ENCODE results near the gene RNU1-1. TPM values are rescaled to one million over a fixed set of nuclear protein-coding genes. Genes with fewer than 3 reads are reported as not detected.
A peak's percentile ranks its signal among the peaks of the same experiment; 100 is the strongest.
"Not testable (repeated sequence)": the region's sequence is repeated elsewhere in the genome, so short reads cannot be mapped to it uniquely, and the experiment has no call there.

RNU1-1 gene
- total RNA-seq, 2 donors from 2014 or later, result 2,483 to 3,611 TPM

GRCh38 chr1:16478091-16478490, 36.0 kb downstream of the RNU1-1 start:
- H3K36me3 Mint-ChIP-seq (ENCODE audit: low read depth), result peaks cover 53% of the 10 kb centered on the region
- H3K9me3 Mint-ChIP-seq, result no peaks in the 10 kb centered on the region
- H3K36me3 ChIP-seq (ENCODE audit: control insufficient read depth, insufficient read depth, low read length), result peaks cover 24% of the 10 kb centered on the region
- H3K9ac ChIP-seq (ENCODE audit: extremely low read depth, low read length, poor library complexity, severe bottlenecking), result no peak overlapping the region
- no peak overlapping the region for H3K4me3 Mint-ChIP-seq
- H3K27ac ChIP-seq (ENCODE audit: low read depth, low read length), result no peak overlapping the region
- no peak overlapping the region for H3K27ac Mint-ChIP-seq
- no peaks in the 10 kb centered on the region for H3K27me3 ChIP-seq (ENCODE audit: control insufficient read depth, insufficient read depth, low read length, poor library complexity, severe bottlenecking)
- DNase-seq, result no peak
- no peak overlapping the region for H3K4me3 ChIP-seq (ENCODE audit: low read length)
- H3K27me3 Mint-ChIP-seq (ENCODE audit: insufficient read depth), result no peaks in the 10 kb centered on the region
- H3K4me1 ChIP-seq (ENCODE audit: control insufficient read depth, insufficient read depth, low read length), result no peaks in the 10 kb centered on the region
- WGBS, 2 experiments (ENCODE audit: insufficient coverage in 1 of 2, insufficient read length in 1 of 2), result 96% methylated on average over 8 to 12 of the region's 12 CpGs
- no peak for TF ChIP-seq CTCF (conservative IDR thresholded peaks at IDR 0.05)
- no peaks in the 10 kb centered on the region for H3K4me1 Mint-ChIP-seq
- H3K9me3 ChIP-seq (ENCODE audit: control insufficient read depth, low read length), result no peaks in the 10 kb centered on the region

- 91 to 94% methylated on average over 11 to 25 of the region's 29 CpGs for WGBS, 2 experiments (ENCODE audit: insufficient coverage in 1 of 2, insufficient read length in 1 of 2)
- H3K9me3 Mint-ChIP-seq; H3K4me3 Mint-ChIP-seq; H3K27me3 Mint-ChIP-seq (ENCODE audit: insufficient read depth); H3K27me3 ChIP-seq (ENCODE audit: control insufficient read depth, insufficient read depth, low read length, poor library complexity, severe bottlenecking); H3K9ac ChIP-seq (ENCODE audit: extremely low read depth, low read length, poor library complexity, severe bottlenecking); H3K27ac ChIP-seq (ENCODE audit: low read depth, low read length); H3K4me1 Mint-ChIP-seq; H3K9me3 ChIP-seq (ENCODE audit: control insufficient read depth, low read length); DNase-seq; H3K4me3 ChIP-seq (ENCODE audit: low read length); H3K4me1 ChIP-seq (ENCODE audit: control insufficient read depth, insufficient read depth, low read length); H3K27ac Mint-ChIP-seq: not testable (repeated sequence)
- peaks cover 32% of the 10 kb centered on the region for H3K36me3 ChIP-seq (ENCODE audit: control insufficient read depth, insufficient read depth, low read length)
- H3K36me3 Mint-ChIP-seq (ENCODE audit: low read depth), result peaks cover 51% of the 10 kb centered on the region
These were observed 38.0 kb downstream of the RNU1-1 start for GRCh38 chr1:16475771-16476770.

- TF ChIP-seq CTCF (conservative IDR thresholded peaks at IDR 0.05), result peak; percentile 68
- H3K27ac Mint-ChIP-seq, H3K4me3 Mint-ChIP-seq: not testable (repeated sequence)
These were observed 39.2 kb downstream of the RNU1-1 start for GRCh38 chr1:16474891-16475290.

More at GRCh38 chr1:16474891-16475290, 39.2 kb downstream of the RNU1-1 start:
- H3K27me3 Mint-ChIP-seq (ENCODE audit: insufficient read depth); H3K9ac ChIP-seq (ENCODE audit: extremely low read depth, low read length, poor library complexity, severe bottlenecking); H3K9me3 ChIP-seq (ENCODE audit: control insufficient read depth, low read length); H3K27me3 ChIP-seq (ENCODE audit: control insufficient read depth, insufficient read depth, low read length, poor library complexity, severe bottlenecking); H3K9me3 Mint-ChIP-seq; H3K4me1 ChIP-seq (ENCODE audit: control insufficient read depth, insufficient read depth, low read length); H3K4me1 Mint-ChIP-seq; H3K27ac ChIP-seq (ENCODE audit: low read depth, low read length); H3K4me3 ChIP-seq (ENCODE audit: low read length): not testable (repeated sequence)
- WGBS, 2 experiments (ENCODE audit: insufficient coverage in 1 of 2, insufficient read length in 1 of 2), result 100% methylated on average over 1 of the region's 2 CpGs; no CpG with 5 or more reads in 1 of the 2 experiments
- peak; percentile 69 for DNase-seq
- H3K36me3 Mint-ChIP-seq (ENCODE audit: low read depth), result peaks cover 40% of the 10 kb centered on the region
- H3K36me3 ChIP-seq (ENCODE audit: control insufficient read depth, insufficient read depth, low read length), result peaks cover 25% of the 10 kb centered on the region

Data from endodermal cell (in vitro differentiated cells).